SIG-M5 treated with dmso at 0.1 percent for 504 hours (cell line): ENCODE results near the gene BCR.
"Not testable (repeated sequence)": the region's sequence is repeated elsewhere in the genome, so short reads cannot be mapped to it uniquely, and the experiment has no call there.

Experiments used
- DNase-seq: peaks from one replicate; lab custom pipeline; 2025; ENCODE audit not compliant: unreplicated experiment; lab: John Stamatoyannopoulos, UW

The BCR gene

GRCh38 chr22:23285734-23286133, 105.4 kb downstream of the BCR start:
- no peak for DNase-seq

GRCh38 chr22:23286296-23286695, 106.0 kb downstream of the BCR start:
- no peak for DNase-seq

GRCh38 chr22:23287136-23288095, 107.1 kb downstream of the BCR start:
- no peak for DNase-seq

GRCh38 chr22:23288301-23289129, 108.2 kb downstream of the BCR start:
- DNase-seq = no peak

- no peak for DNase-seq
Observed at GRCh38 chr22:23289130-23289503, 108.8 kb downstream of the BCR start.

GRCh38 chr22:23289851-23290724, 109.8 kb downstream of the BCR start:
- DNase-seq = peak; percentile 28

- no peak for DNase-seq
Observed at GRCh38 chr22:23291806-23292452, 111.6 kb downstream of the BCR start.

GRCh38 chr22:23292453-23293350, 112.4 kb downstream of the BCR start:
- DNase-seq = no peak

- DNase-seq = no peak
Observed at GRCh38 chr22:23293720-23294119, 113.4 kb downstream of the BCR start.

GRCh38 chr22:23294221-23294620, 113.9 kb downstream of the BCR start:
- no peak for DNase-seq

GRCh38 chr22:23300476-23300875, 120.2 kb downstream of the BCR start:
- DNase-seq = no peak

GRCh38 chr22:23301591-23301990, 121.3 kb downstream of the BCR start:
- DNase-seq = no peak

- DNase-seq = no peak
Observed at GRCh38 chr22:23302171-23303002, 122.1 kb downstream of the BCR start.

GRCh38 chr22:23305321-23305910, 125.1 kb downstream of the BCR start:
- no peak for DNase-seq

GRCh38 chr22:23305922-23306374, 125.6 kb downstream of the BCR start:
- no peak for DNase-seq

- DNase-seq = no peak
Observed at GRCh38 chr22:23306438-23306921, 126.2 kb downstream of the BCR start.

GRCh38 chr22:23306926-23307325, 126.6 kb downstream of the BCR start:
- DNase-seq = no peak

GRCh38 chr22:23307511-23307910, 127.2 kb downstream of the BCR start:
- DNase-seq = not testable (repeated sequence)
